ENCODE data around the gene SLC12A8. TPM values are rescaled to one million over a fixed set of nuclear protein-coding genes. Genes with fewer than 3 reads are reported as not detected.

SLC12A8 gene
- total RNA-seq, 1 donor from 2014 or later = 2.9 TPM

GRCh38 chr3:125219261-125219701, 6.7 kb upstream of the SLC12A8 start:
- DNase-seq (ENCODE audit: low read depth, low spot score) = no peak
- no peak overlapping the region for H3K4me3 Mint-ChIP-seq
- no peaks in the 10 kb centered on the region for H3K9me3 Mint-ChIP-seq
- H3K4me1 Mint-ChIP-seq = no peaks in the 10 kb centered on the region
- H3K36me3 Mint-ChIP-seq (ENCODE audit: low read depth) = no peaks in the 10 kb centered on the region
- H3K27me3 Mint-ChIP-seq (ENCODE audit: low read depth) = peaks cover 9% of the 10 kb centered on the region
- no peak for TF ChIP-seq CTCF (conservative IDR thresholded peaks at IDR 0.05)
- H3K27ac Mint-ChIP-seq (ENCODE audit: unreplicated experiment) = no peak overlapping the region

- no peaks in the 10 kb centered on the region for H3K36me3 Mint-ChIP-seq (ENCODE audit: low read depth)
- H3K9me3 Mint-ChIP-seq = no peaks in the 10 kb centered on the region
- H3K27me3 Mint-ChIP-seq (ENCODE audit: low read depth) = peaks cover 47% of the 10 kb centered on the region
- no peak overlapping the region for H3K27ac Mint-ChIP-seq (ENCODE audit: unreplicated experiment)
- H3K4me3 Mint-ChIP-seq = no peak overlapping the region
- TF ChIP-seq CTCF (conservative IDR thresholded peaks at IDR 0.05) = no peak
- DNase-seq (ENCODE audit: low read depth, low spot score) = no peak
- peaks cover 13% of the 10 kb centered on the region for H3K4me1 Mint-ChIP-seq
Measured at GRCh38 chr3:125214738-125215137, 2.2 kb upstream of the SLC12A8 start.

GRCh38 chr3:125213946-125214542, 1.5 kb upstream of the SLC12A8 start:
- peaks cover 13% of the 10 kb centered on the region for H3K4me1 Mint-ChIP-seq
- H3K4me3 Mint-ChIP-seq = peak overlapping the region; percentile 29
- H3K9me3 Mint-ChIP-seq = no peaks in the 10 kb centered on the region
- H3K36me3 Mint-ChIP-seq (ENCODE audit: low read depth) = no peaks in the 10 kb centered on the region
- no peak overlapping the region for H3K27ac Mint-ChIP-seq (ENCODE audit: unreplicated experiment)
- no peak for DNase-seq (ENCODE audit: low read depth, low spot score)
- no peak for TF ChIP-seq CTCF (conservative IDR thresholded peaks at IDR 0.05)
- peaks cover 49% of the 10 kb centered on the region for H3K27me3 Mint-ChIP-seq (ENCODE audit: low read depth)

GRCh38 chr3:125213364-125213755, 812 bp upstream of the SLC12A8 start:
- Mint-ChIP-seq H3K4me3 (peak overlapping the region; percentile 29), H3K9me3 (no peaks in the 10 kb centered on the region), H3K4me1 (peaks cover 13% of the 10 kb centered on the region), H3K27ac (ENCODE audit: unreplicated experiment) (no peak overlapping the region), H3K27me3 (ENCODE audit: low read depth) (peaks cover 49% of the 10 kb centered on the region), H3K36me3 (ENCODE audit: low read depth) (no peaks in the 10 kb centered on the region)
- DNase-seq (ENCODE audit: low read depth, low spot score) = no peak
- no peak for TF ChIP-seq CTCF (conservative IDR thresholded peaks at IDR 0.05)

GRCh38 chr3:125212091-125212508, 448 bp downstream of the SLC12A8 start:
- Mint-ChIP-seq H3K4me3 (peak overlapping the region; percentile 68), H3K9me3 (no peaks in the 10 kb centered on the region), H3K27ac (ENCODE audit: unreplicated experiment) (no peak overlapping the region), H3K27me3 (ENCODE audit: low read depth) (peaks cover 53% of the 10 kb centered on the region), H3K4me1 (peaks cover 13% of the 10 kb centered on the region), H3K36me3 (ENCODE audit: low read depth) (no peaks in the 10 kb centered on the region)
- TF ChIP-seq CTCF (conservative IDR thresholded peaks at IDR 0.05) = no peak
- DNase-seq (ENCODE audit: low read depth, low spot score) = peak; percentile 21
